ENCODE data around the gene BAAT.

Gene BAAT

DNA sequence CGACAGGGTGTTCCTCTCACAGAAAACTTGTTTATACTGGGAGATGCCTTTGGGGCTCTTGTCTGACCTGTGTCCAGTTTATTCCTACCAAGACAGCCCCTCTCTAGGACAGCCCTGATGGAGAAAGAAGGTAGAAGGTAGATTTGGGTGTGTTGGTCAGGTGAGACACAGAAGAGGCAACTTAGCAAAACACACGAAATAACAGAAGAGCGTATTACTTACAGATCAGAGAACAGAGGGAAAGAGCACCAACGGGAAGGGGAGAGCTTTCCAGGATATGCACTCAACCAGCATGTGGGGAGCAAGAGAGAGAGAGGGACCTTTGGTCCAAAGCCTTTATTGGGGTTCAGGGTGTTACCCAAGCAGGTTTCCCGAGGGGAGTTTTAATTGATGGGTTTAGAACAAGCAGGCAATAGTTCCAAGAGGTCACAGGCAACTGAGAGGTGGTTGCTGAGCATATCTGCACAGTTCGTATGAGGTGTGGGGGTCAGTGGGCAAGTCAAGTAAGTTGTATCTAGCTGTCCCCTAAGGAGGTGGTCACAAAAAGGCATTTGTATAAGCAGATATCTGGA, 31.8 kb downstream of the BAAT start:
- CTCF ChIA-PET = no interaction called here
- POLR2A ChIA-PET = no interaction called here
- no peak for DNase-seq
- H3K36me3 ChIP-seq (ENCODE audit: control insufficient read depth in 4 of 4, insufficient read depth in 4 of 4, low read length in 3 of 4) = no peaks in the 10 kb centered on the region
- H3K27ac ChIP-seq (ENCODE audit: insufficient read depth in 1 of 2, low read depth in 1 of 2, low read length in 2 of 2, poor library complexity in 1 of 2, severe bottlenecking in 2 of 2) = no peak overlapping the region
- 96% methylated on average over 5 of the region's 6 CpGs for WGBS (ENCODE audit: insufficient coverage)
- H3K4me3 ChIP-seq (ENCODE audit: control insufficient read depth in 1 of 7, extremely low read depth in 1 of 7, insufficient read depth in 4 of 7, low read depth in 2 of 7, low read length in 6 of 7) = no peak overlapping the region
- H3K9me3 ChIP-seq (ENCODE audit: control extremely low read depth in 1 of 5, control insufficient read depth in 4 of 5, insufficient read depth in 2 of 5, low read depth in 1 of 5, low read length in 4 of 5) = no peaks in the 10 kb centered on the region
- no peaks in the 10 kb centered on the region for H3K4me1 ChIP-seq (ENCODE audit: control extremely low read depth in 1 of 4, control insufficient read depth in 4 of 4, insufficient read depth in 4 of 4, low read length in 3 of 4)
- peaks cover 0 to 2% (median 0%) of the 10 kb centered on the region in 5 experiments for H3K27me3 ChIP-seq (replicated peaks in 2 of 5; ENCODE audit: control insufficient read depth in 4 of 5, insufficient read depth in 5 of 5, low read length in 4 of 5)

DNA sequence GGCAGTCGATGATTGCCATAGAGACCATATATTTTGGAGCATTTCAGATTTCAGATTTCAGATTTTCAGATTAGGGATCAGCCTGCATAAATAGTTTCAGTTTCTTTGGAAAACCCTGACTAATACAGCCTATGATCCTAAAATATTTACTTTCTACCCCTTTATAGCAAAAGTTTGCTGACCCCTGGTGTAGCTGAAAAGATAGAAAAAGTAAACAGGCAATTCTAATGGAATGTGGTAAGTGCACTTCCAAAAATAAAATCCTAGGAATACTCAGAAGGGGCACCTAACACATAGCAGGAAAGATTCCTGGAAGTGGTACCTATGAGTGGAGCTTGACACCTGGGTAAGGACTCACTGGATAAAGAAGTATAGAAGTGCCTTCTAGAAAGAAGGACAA, 34.5 kb downstream of the BAAT start:
- H3K4me1 ChIP-seq (ENCODE audit: control extremely low read depth in 1 of 4, control insufficient read depth in 4 of 4, insufficient read depth in 4 of 4, low read length in 3 of 4) = no peaks in the 10 kb centered on the region
- ChIA-PET POLR2A (no interaction called here), CTCF (no interaction called here)
- H3K27ac ChIP-seq (ENCODE audit: insufficient read depth in 1 of 2, low read depth in 1 of 2, low read length in 2 of 2, poor library complexity in 1 of 2, severe bottlenecking in 2 of 2) = no peak overlapping the region
- H3K9me3 ChIP-seq (ENCODE audit: control extremely low read depth in 1 of 5, control insufficient read depth in 4 of 5, insufficient read depth in 2 of 5, low read depth in 1 of 5, low read length in 4 of 5) = no peaks in the 10 kb centered on the region
- peaks cover 0 to 7% (median 0%) of the 10 kb centered on the region in 5 experiments for H3K27me3 ChIP-seq (replicated peaks in 2 of 5; ENCODE audit: control insufficient read depth in 4 of 5, insufficient read depth in 5 of 5, low read length in 4 of 5)
- no peak overlapping the region for H3K4me3 ChIP-seq (ENCODE audit: control insufficient read depth in 1 of 7, extremely low read depth in 1 of 7, insufficient read depth in 4 of 7, low read depth in 2 of 7, low read length in 6 of 7)
- no peak for DNase-seq
- no peaks in the 10 kb centered on the region for H3K36me3 ChIP-seq (ENCODE audit: control insufficient read depth in 4 of 4, insufficient read depth in 4 of 4, low read length in 3 of 4)
- no CpG with 5 or more reads among the region's 1 CpG for WGBS (ENCODE audit: insufficient coverage)

DNA sequence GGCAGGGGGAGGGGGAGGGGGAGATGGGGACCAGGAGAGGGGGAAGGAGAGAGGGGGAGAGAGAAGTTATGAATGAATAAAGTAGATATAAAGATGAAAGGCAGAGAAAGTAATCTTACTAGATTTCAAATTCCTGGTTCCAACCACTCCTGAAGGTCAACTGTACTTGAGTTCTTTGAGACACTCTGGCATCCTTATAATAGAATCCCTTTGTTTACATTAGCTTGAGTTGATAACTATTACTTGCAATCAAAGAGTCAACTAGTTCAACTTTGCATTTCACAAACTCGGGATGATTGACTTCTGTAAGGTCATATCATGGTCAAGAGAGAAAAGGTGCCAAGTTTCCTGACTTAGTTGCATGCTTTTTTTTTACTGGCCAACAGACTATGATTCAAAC, 42.2 kb downstream of the BAAT start:
- DNase-seq = no peak
- H3K27me3 ChIP-seq (replicated peaks in 2 of 5; ENCODE audit: control insufficient read depth in 4 of 5, insufficient read depth in 5 of 5, low read length in 4 of 5) = peaks cover 0 to 4% (median 0%) of the 10 kb centered on the region in 5 experiments
- H3K4me1 ChIP-seq (ENCODE audit: control extremely low read depth in 1 of 4, control insufficient read depth in 4 of 4, insufficient read depth in 4 of 4, low read length in 3 of 4) = no peaks in the 10 kb centered on the region
- H3K9me3 ChIP-seq (ENCODE audit: control extremely low read depth in 1 of 5, control insufficient read depth in 4 of 5, insufficient read depth in 2 of 5, low read depth in 1 of 5, low read length in 4 of 5) = no peaks in the 10 kb centered on the region
- ChIA-PET CTCF (no interaction called here), POLR2A (no interaction called here)
- no peaks in the 10 kb centered on the region for H3K36me3 ChIP-seq (ENCODE audit: control insufficient read depth in 4 of 4, insufficient read depth in 4 of 4, low read length in 3 of 4)
- H3K27ac ChIP-seq (ENCODE audit: insufficient read depth in 1 of 2, low read depth in 1 of 2, low read length in 2 of 2, poor library complexity in 1 of 2, severe bottlenecking in 2 of 2) = no peak overlapping the region
- 100% methylated on average over 1 of the region's 1 CpG for WGBS (ENCODE audit: insufficient coverage)
- H3K4me3 ChIP-seq (ENCODE audit: control insufficient read depth in 1 of 7, extremely low read depth in 1 of 7, insufficient read depth in 4 of 7, low read depth in 2 of 7, low read length in 6 of 7) = no peak overlapping the region

DNA sequence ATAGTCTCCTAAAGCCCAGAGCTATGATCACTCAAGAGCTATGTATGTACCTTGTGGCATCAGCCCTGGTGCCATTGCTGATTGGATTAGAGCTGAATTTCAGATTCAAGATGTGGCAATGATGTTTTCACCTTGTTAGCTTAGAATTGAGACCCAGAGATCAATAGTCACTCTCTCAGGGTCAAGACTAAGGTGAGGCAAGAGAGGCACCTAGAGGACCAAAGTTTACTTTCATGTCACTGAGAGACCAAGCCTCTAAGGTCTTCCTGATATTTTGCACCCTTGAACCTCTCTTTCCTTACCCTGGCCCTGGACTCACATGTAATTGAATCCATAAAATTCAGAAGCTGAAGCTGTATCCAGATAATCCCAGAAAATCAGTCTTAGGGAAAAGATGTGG, 42.8 kb downstream of the BAAT start:
- Histone ChIP-seq H3K4me3 (ENCODE audit: control insufficient read depth in 1 of 7, extremely low read depth in 1 of 7, insufficient read depth in 4 of 7, low read depth in 2 of 7, low read length in 6 of 7) (no peak overlapping the region), H3K36me3 (ENCODE audit: control insufficient read depth in 4 of 4, insufficient read depth in 4 of 4, low read length in 3 of 4) (no peaks in the 10 kb centered on the region), H3K27me3 (replicated peaks in 2 of 5; ENCODE audit: control insufficient read depth in 4 of 5, insufficient read depth in 5 of 5, low read length in 4 of 5) (peaks cover 0 to 5% (median 0%) of the 10 kb centered on the region in 5 experiments), H3K4me1 (ENCODE audit: control extremely low read depth in 1 of 4, control insufficient read depth in 4 of 4, insufficient read depth in 4 of 4, low read length in 3 of 4) (no peaks in the 10 kb centered on the region), H3K27ac (ENCODE audit: insufficient read depth in 1 of 2, low read depth in 1 of 2, low read length in 2 of 2, poor library complexity in 1 of 2, severe bottlenecking in 2 of 2) (no peak overlapping the region), H3K9me3 (ENCODE audit: control extremely low read depth in 1 of 5, control insufficient read depth in 4 of 5, insufficient read depth in 2 of 5, low read depth in 1 of 5, low read length in 4 of 5) (no peaks in the 10 kb centered on the region)
- ChIA-PET POLR2A (no interaction called here), CTCF (no interaction called here)
- DNase-seq = no peak

DNA sequence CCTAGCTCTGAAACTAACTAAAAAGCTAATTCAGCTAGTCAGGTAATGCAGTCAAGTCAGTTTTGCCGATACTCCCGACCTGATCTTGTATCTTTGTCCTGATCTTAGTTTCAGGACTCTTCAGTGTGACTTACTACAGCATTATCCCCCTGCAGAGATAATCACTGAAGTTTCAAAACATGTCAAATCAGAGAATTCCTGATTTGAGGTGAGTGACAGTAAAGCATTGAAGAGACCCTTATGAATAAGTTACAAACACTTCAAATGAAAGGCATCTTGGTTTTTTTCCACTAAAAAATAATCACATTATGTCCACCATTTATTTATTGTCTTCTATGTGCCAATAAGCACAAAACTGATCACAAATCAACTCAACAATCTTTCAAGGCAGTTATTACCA, 47.6 kb downstream of the BAAT start:
- Histone ChIP-seq H3K36me3 (ENCODE audit: control insufficient read depth in 4 of 4, insufficient read depth in 4 of 4, low read length in 3 of 4) (no peaks in the 10 kb centered on the region), H3K4me1 (ENCODE audit: control extremely low read depth in 1 of 4, control insufficient read depth in 4 of 4, insufficient read depth in 4 of 4, low read length in 3 of 4) (no peaks in the 10 kb centered on the region), H3K27ac (ENCODE audit: insufficient read depth in 1 of 2, low read depth in 1 of 2, low read length in 2 of 2, poor library complexity in 1 of 2, severe bottlenecking in 2 of 2) (no peak overlapping the region), H3K27me3 (replicated peaks in 2 of 5; ENCODE audit: control insufficient read depth in 4 of 5, insufficient read depth in 5 of 5, low read length in 4 of 5) (peaks cover 0 to 2% (median 0%) of the 10 kb centered on the region in 5 experiments), H3K4me3 (ENCODE audit: control insufficient read depth in 1 of 7, extremely low read depth in 1 of 7, insufficient read depth in 4 of 7, low read depth in 2 of 7, low read length in 6 of 7) (no peak overlapping the region), H3K9me3 (ENCODE audit: control extremely low read depth in 1 of 5, control insufficient read depth in 4 of 5, insufficient read depth in 2 of 5, low read depth in 1 of 5, low read length in 4 of 5) (no peaks in the 10 kb centered on the region)
- ChIA-PET CTCF (no interaction called here), POLR2A (no interaction called here)
- no peak for DNase-seq
- 94% methylated on average over 2 of the region's 2 CpGs for WGBS (ENCODE audit: insufficient coverage)

DNA sequence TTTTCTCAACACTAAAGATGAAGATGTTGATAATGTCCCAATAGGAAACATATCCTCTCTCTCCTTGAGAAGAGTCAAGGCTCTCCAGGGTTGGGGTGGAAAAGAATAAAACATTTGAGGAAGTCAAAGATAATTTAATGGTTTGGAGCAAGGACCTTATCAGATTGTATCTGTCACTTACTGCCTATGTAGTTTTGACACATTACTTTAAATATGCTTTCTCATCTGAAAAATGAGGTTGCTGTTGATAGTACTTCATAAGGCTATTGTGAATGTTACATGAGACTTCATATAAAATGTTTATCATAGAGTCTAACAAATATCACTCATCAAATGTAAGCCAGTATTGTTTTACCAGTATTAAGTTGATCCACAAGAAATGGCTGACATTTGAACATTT, 48.7 kb downstream of the BAAT start:
- Histone ChIP-seq H3K36me3 (ENCODE audit: control insufficient read depth in 4 of 4, insufficient read depth in 4 of 4, low read length in 3 of 4) (no peaks in the 10 kb centered on the region), H3K4me3 (ENCODE audit: control insufficient read depth in 1 of 7, extremely low read depth in 1 of 7, insufficient read depth in 4 of 7, low read depth in 2 of 7, low read length in 6 of 7) (no peak overlapping the region), H3K9me3 (ENCODE audit: control extremely low read depth in 1 of 5, control insufficient read depth in 4 of 5, insufficient read depth in 2 of 5, low read depth in 1 of 5, low read length in 4 of 5) (no peaks in the 10 kb centered on the region), H3K27ac (ENCODE audit: insufficient read depth in 1 of 2, low read depth in 1 of 2, low read length in 2 of 2, poor library complexity in 1 of 2, severe bottlenecking in 2 of 2) (no peak overlapping the region), H3K27me3 (replicated peaks in 2 of 5; ENCODE audit: control insufficient read depth in 4 of 5, insufficient read depth in 5 of 5, low read length in 4 of 5) (peaks cover 0 to 2% (median 0%) of the 10 kb centered on the region in 5 experiments), H3K4me1 (ENCODE audit: control extremely low read depth in 1 of 4, control insufficient read depth in 4 of 4, insufficient read depth in 4 of 4, low read length in 3 of 4) (no peaks in the 10 kb centered on the region)
- ChIA-PET CTCF (no interaction called here), POLR2A (no interaction called here)
- DNase-seq = no peak

DNA sequence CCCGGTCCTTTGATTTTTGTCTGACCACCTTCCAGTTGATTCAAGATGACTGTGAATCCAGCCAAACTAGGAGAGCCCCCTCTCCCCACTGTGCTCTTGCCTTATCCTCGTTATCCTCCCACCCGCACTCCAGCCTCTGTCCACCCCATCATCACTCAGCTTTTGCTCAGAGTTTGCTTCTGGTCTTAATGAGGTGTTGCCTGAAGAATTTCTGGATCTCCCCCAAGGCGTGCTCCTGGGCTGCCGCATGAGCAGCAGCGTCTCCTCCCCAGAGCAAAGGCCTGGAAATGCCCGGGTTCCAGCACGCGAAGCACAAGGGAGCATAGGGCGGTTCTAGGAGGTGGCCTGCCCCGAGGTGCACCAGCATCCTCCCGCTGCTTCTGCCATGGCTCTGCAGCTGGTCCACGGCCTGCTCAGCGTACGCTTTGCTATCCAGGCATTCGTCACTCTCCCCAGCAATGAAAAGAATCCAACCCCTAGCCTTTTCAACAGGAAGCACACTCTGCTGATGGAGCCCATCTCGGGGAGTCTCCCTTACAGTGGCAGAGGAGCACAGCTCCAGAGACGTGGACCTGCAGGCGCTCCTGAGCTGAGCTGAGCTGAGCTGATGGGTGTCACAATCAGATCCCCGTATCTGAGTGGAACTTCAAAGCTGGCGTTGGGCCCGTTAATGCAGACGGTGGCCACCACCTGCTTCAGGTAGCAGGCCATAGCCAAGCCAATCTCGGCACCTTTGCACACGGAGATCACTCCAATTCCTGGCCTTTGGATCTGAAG, 50.7 kb downstream of the BAAT start:
- no peaks in the 10 kb centered on the region for H3K4me1 ChIP-seq (ENCODE audit: control extremely low read depth in 1 of 4, control insufficient read depth in 4 of 4, insufficient read depth in 4 of 4, low read length in 3 of 4)
- no peaks in the 10 kb centered on the region for H3K9me3 ChIP-seq (ENCODE audit: control extremely low read depth in 1 of 5, control insufficient read depth in 4 of 5, insufficient read depth in 2 of 5, low read depth in 1 of 5, low read length in 4 of 5)
- 98% methylated on average over 23 of the region's 25 CpGs for WGBS (ENCODE audit: insufficient coverage)
- CTCF ChIA-PET = interaction anchor here (1.4 kb wide), 1 partner anchor 22 kb away, joined by 3 read pairs; no protein-coding TSS in a partner anchor
- no peak for DNase-seq
- peaks cover 0 to 2% (median under 1%) of the 10 kb centered on the region in 5 experiments for H3K27me3 ChIP-seq (replicated peaks in 2 of 5; ENCODE audit: control insufficient read depth in 4 of 5, insufficient read depth in 5 of 5, low read length in 4 of 5)
- H3K4me3 ChIP-seq (ENCODE audit: control insufficient read depth in 1 of 7, extremely low read depth in 1 of 7, insufficient read depth in 4 of 7, low read depth in 2 of 7, low read length in 6 of 7) = no peak overlapping the region
- no peaks in the 10 kb centered on the region for H3K36me3 ChIP-seq (ENCODE audit: control insufficient read depth in 4 of 4, insufficient read depth in 4 of 4, low read length in 3 of 4)
- no peak overlapping the region for H3K27ac ChIP-seq (ENCODE audit: insufficient read depth in 1 of 2, low read depth in 1 of 2, low read length in 2 of 2, poor library complexity in 1 of 2, severe bottlenecking in 2 of 2)
- POLR2A ChIA-PET = no interaction called here
